Hepatocyte (in vitro differentiated cells): ENCODE data around the gene TMCC2. TPM values are rescaled to one million over a fixed set of nuclear protein-coding genes. Genes with fewer than 3 reads are reported as not detected.

Source experiments
- DNase-seq: peaks from one replicate; pipeline ENCODE4 v3.0.0-alpha.2; 2016; ENCODE audit warnings: low spot score
- H2AFZ ChIP-seq: fragments of 200-600 bp; sonication (generic); 2 replicates; pipeline ENCODE4 v1.6.0; 2016; ENCODE audit warnings: antibody characterized with exemption, mild to moderate bottlenecking
- H3K27ac ChIP-seq: fragments of 200-600 bp; sonication (generic); 2 replicates; pipeline ENCODE4 v1.5.1; 2016; ENCODE audit warnings: mild to moderate bottlenecking
- H3K27me3 ChIP-seq: fragments of 200-600 bp; sonication (generic); 2 replicates; pipeline ENCODE4 v1.6.1; 2016
- H3K36me3 ChIP-seq: fragments of 200-600 bp; sonication (generic); replicated peaks from 2 replicates; pipeline ENCODE4 v1.5.1; 2016; ENCODE audit warnings: low read depth; ENCODE audit not compliant: insufficient read depth
- H3K4me1 ChIP-seq: fragments of 200-600 bp; sonication (generic); 2 replicates; pipeline ENCODE4 v1.5.1; 2016; ENCODE audit warnings: mild to moderate bottlenecking, moderate library complexity; ENCODE audit not compliant: insufficient read depth
- H3K4me2 ChIP-seq: fragments of 200-600 bp; sonication (generic); 2 replicates; pipeline ENCODE4 v1.6.0; 2016
- H3K4me3 ChIP-seq: fragments of 200-600 bp; sonication (generic); 2 replicates; pipeline ENCODE4 v1.5.1; 2016; ENCODE audit warnings: mild to moderate bottlenecking
- H3K79me2 ChIP-seq: fragments of 200-600 bp; sonication (generic); 2 replicates; pipeline ENCODE4 v1.6.0; 2017; ENCODE audit warnings: mild to moderate bottlenecking
- H3K9me2 ChIP-seq: fragments of 200-600 bp; sonication (generic); replicated peaks from 2 replicates; pipeline ENCODE4 v1.6.0; 2017; ENCODE audit warnings: mild to moderate bottlenecking; ENCODE audit not compliant: insufficient read depth
- H3K9me3 ChIP-seq: fragments of 200-600 bp; sonication (generic); 2 replicates; pipeline ENCODE4 v1.5.1; 2016; ENCODE audit warnings: low read depth, mild to moderate bottlenecking
- H4K20me1 ChIP-seq: fragments of 200-600 bp; sonication (generic); 2 replicates; pipeline ENCODE4 v1.6.0; 2016; ENCODE audit warnings: mild to moderate bottlenecking; ENCODE audit not compliant: insufficient read depth, poor library complexity, severe bottlenecking
- EZH2 ChIP-seq: fragments of 200-600 bp; sonication (generic); IDR thresholded peaks from 2 replicates; pipeline ENCODE4 v1.6.1; 2016; ENCODE audit warnings: antibody characterized with exemption, mild to moderate bottlenecking, borderline replicate concordance
- EZH2phosphoT487 ChIP-seq: fragments of 200-600 bp; sonication (generic); IDR thresholded peaks from one replicate; pipeline ENCODE4 v1.6.1; 2018; ENCODE audit warnings: antibody characterized with exemption, mild to moderate bottlenecking, low read depth, moderate library complexity; ENCODE audit not compliant: unreplicated experiment, severe bottlenecking
- WGBS: methylation state at CpG from one replicate; pipeline ENCODE4 v1.1.6; 2016; ENCODE audit warnings: low lambda C conversion rate; ENCODE audit errors: missing lambda C conversion rate; 5-methylcytosine and 5-hydroxymethylcytosine counted together
- polyA plus RNA-seq: library from polyadenylated mRNA; unstranded; fragments of >200 nt; fragmentation: Nextera tagmentation; extraction: Ambion mirVana; gene quantifications from 2 replicates; pipeline ENCODE4 v1.2.1, GENCODE V29; 2016
- total RNA-seq: library from RNA; depleted of rRNA; stranded (reverse); fragments of >200 nt; gene quantifications from 2 replicates; pipeline ENCODE4 v1.2.3, GENCODE V29; 2014
- TF ChIP-seq, protein P1 (sequence below): fragments of 200-600 bp; sonication (generic); IDR thresholded peaks from 2 replicates; pipeline ENCODE4 v1.5.1; 2016; ENCODE audit warnings: antibody characterized with exemption, mild to moderate bottlenecking; ENCODE audit not compliant: poor library complexity

The TMCC2 gene
- total and polyA plus RNA-seq, 2 experiments from 2014 or later: 2.5 to 2.9 TPM

GRCh38 chr1:205217418-205217817 lies 10.3 kb upstream of the TMCC2 start:
- H3K4me2 ChIP-seq: no peak overlapping the region
- no peak for DNase-seq
- 80% methylated on average over 3 of the region's 3 CpGs for WGBS
- no peaks in the 10 kb centered on the region for H3K9me2 ChIP-seq
- H3K27me3 ChIP-seq: peaks cover 7% of the 10 kb centered on the region
- H3K4me1 ChIP-seq: no peaks in the 10 kb centered on the region
- TF ChIP-seq EZH2phosphoT487 (no peak), EZH2 (no peak)
- TF ChIP-seq, protein P1, sequence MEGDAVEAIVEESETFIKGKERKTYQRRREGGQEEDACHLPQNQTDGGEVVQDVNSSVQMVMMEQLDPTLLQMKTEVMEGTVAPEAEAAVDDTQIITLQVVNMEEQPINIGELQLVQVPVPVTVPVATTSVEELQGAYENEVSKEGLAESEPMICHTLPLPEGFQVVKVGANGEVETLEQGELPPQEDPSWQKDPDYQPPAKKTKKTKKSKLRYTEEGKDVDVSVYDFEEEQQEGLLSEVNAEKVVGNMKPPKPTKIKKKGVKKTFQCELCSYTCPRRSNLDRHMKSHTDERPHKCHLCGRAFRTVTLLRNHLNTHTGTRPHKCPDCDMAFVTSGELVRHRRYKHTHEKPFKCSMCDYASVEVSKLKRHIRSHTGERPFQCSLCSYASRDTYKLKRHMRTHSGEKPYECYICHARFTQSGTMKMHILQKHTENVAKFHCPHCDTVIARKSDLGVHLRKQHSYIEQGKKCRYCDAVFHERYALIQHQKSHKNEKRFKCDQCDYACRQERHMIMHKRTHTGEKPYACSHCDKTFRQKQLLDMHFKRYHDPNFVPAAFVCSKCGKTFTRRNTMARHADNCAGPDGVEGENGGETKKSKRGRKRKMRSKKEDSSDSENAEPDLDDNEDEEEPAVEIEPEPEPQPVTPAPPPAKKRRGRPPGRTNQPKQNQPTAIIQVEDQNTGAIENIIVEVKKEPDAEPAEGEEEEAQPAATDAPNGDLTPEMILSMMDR: no peak
- H3K36me3 ChIP-seq: no peaks in the 10 kb centered on the region
- H2AFZ ChIP-seq: no peak overlapping the region
- no peaks in the 10 kb centered on the region for H3K79me2 ChIP-seq
- H3K9me3 ChIP-seq: no peaks in the 10 kb centered on the region
- H3K4me3 ChIP-seq: no peak overlapping the region
- H4K20me1 ChIP-seq: no peaks in the 10 kb centered on the region
- H3K27ac ChIP-seq: no peak overlapping the region

DNA sequence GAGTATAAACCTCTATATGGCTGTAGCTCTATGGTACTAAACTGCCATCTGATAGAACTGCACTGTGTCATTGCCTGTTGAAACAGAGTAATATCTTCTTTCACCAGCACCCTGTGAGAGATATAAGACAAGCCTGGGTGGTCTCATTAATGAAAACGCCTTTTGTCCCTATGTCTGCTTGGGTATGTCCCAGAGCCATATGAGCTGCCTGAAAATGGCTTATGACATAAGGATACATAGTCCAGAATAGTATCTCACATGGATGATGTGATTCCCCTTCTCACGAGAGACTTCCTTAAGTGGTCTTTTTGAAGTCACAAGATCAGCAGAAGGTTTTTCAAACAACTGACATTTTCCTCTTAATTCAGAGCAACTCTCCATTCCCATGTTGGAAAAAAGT lies 7.3 kb upstream of the TMCC2 start:
- no peaks in the 10 kb centered on the region for H3K9me2 ChIP-seq
- H3K4me1 ChIP-seq: no peaks in the 10 kb centered on the region
- no peaks in the 10 kb centered on the region for H3K36me3 ChIP-seq
- no peak overlapping the region for H3K4me3 ChIP-seq
- no peaks in the 10 kb centered on the region for H3K79me2 ChIP-seq
- peaks cover 13% of the 10 kb centered on the region for H3K27me3 ChIP-seq
- 71% methylated on average over 2 of the region's 2 CpGs for WGBS
- TF ChIP-seq EZH2 (no peak), EZH2phosphoT487 (no peak)
- TF ChIP-seq, protein P1: no peak
- no peak for DNase-seq
- no peaks in the 10 kb centered on the region for H3K9me3 ChIP-seq
- no peak overlapping the region for H2AFZ ChIP-seq
- no peaks in the 10 kb centered on the region for H4K20me1 ChIP-seq
- H3K4me2 ChIP-seq: no peak overlapping the region
- no peak overlapping the region for H3K27ac ChIP-seq

- Histone ChIP-seq H2AFZ (no peak overlapping the region), H3K27ac (no peak overlapping the region), H3K9me3 (no peaks in the 10 kb centered on the region), H3K4me2 (no peak overlapping the region), H3K36me3 (no peaks in the 10 kb centered on the region), H3K9me2 (no peaks in the 10 kb centered on the region), H3K4me1 (peaks cover 2% of the 10 kb centered on the region), H4K20me1 (no peaks in the 10 kb centered on the region), H3K79me2 (no peaks in the 10 kb centered on the region), H3K27me3 (peaks cover 13% of the 10 kb centered on the region), H3K4me3 (no peak overlapping the region)
- TF ChIP-seq, protein P1: no peak
- TF ChIP-seq EZH2phosphoT487 (no peak), EZH2 (no peak)
- DNase-seq: no peak
Measured at GRCh38 chr1:205224736-205225135, 3.0 kb upstream of the TMCC2 start.
